Measurements from ENCODE around the gene CDK5RAP2. TPM values are rescaled to one million over a fixed set of nuclear protein-coding genes. Genes with fewer than 3 reads are reported as not detected.

Gene CDK5RAP2
- total RNA-seq, 6 experiments from 2014 or later, result 25.9 to 61.6 (median 34.7) TPM

DNA sequence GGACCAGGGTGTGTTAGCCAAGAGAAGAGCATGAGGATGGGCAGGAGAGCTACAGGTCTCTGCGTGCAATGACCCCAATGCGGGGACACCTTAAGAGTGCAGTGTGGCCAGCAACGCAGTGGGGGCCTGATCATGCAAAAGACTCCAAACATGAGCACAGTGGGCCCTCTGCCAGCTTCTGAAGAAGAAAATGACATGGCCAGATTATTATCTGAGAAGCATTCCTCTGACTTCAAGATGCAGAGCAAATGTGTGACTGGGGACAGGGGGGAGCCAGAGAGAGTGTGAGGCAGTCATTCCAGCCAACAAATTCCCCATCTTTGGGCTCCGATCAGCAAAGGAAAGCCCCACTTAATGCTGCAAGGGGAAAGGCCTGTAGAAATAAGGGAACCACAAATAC, 229.4 kb downstream of the CDK5RAP2 start:
- 88% methylated on average over 4 of the region's 4 CpGs for WGBS (ENCODE audit: insufficient coverage, low coverage, low lambda C conversion rate, missing lambda C conversion rate)

DNA sequence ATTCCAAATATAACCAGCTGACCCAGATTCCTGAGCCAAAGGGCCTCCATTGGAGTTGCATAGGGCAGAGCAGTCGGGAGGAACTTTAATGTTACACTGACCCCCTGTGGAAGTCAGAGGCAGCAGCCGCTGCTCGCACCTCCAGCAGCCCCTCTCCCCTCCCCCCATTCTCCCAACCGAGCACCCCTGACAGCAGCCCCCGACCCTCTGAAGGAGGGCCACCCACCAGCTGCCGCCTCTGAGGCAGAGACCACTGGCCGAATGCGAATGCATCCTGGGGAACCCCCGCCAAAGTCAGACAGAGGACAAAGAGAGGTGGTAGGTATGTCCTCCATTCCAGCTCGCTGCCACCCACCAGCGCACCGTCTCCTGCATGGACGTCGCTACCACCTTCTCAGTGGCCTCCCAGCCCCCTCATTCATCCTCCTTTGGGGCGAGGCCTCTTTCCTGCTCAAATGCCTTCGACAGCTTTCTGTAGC, 231.0 kb downstream of the CDK5RAP2 start:
- DNase-seq (peak in 2 of 3 donors; percentile 35 to 58), ATAC-seq (peak; percentile 90 to 95 (median 93))
- no peak overlapping the region for H3K27ac ChIP-seq
- H3K9me3 ChIP-seq, result no peaks in the 10 kb centered on the region
- H3K36me3 ChIP-seq, result no peaks in the 10 kb centered on the region
- intact Hi-C loops (cut with DNase I), result no loop called here
- H3K4me3 ChIP-seq, result no peak overlapping the region
- 40% methylated on average over 1 of the region's 16 CpGs for WGBS (ENCODE audit: insufficient coverage, low coverage, low lambda C conversion rate, missing lambda C conversion rate)
- TF ChIP-seq POLR2A (IDR thresholded peaks at IDR 0.05) (no peak), CTCF (IDR thresholded peaks at IDR 0.05) (peak; percentile 58 to 74 (median 62))
- H3K27me3 ChIP-seq, result no peaks in the 10 kb centered on the region
- no peaks in the 10 kb centered on the region for H3K4me1 ChIP-seq

More for the DNA sequence above, 229.4 kb downstream of the CDK5RAP2 start:
- intact Hi-C loops (cut with DNase I), result no loop called here
- H3K27ac ChIP-seq, result no peak overlapping the region
- DNase-seq (no peak), ATAC-seq (no peak)
- no peaks in the 10 kb centered on the region for H3K36me3 ChIP-seq
- H3K4me1 ChIP-seq, result no peaks in the 10 kb centered on the region
- TF ChIP-seq CTCF (IDR thresholded peaks at IDR 0.05) (no peak), POLR2A (IDR thresholded peaks at IDR 0.05) (no peak)
- no peaks in the 10 kb centered on the region for H3K27me3 ChIP-seq
- H3K4me3 ChIP-seq, result no peak overlapping the region
- H3K9me3 ChIP-seq, result no peaks in the 10 kb centered on the region

- H3K27ac ChIP-seq, result no peak overlapping the region
- H3K27me3 ChIP-seq, result no peaks in the 10 kb centered on the region
- no peaks in the 10 kb centered on the region for H3K9me3 ChIP-seq
- intact Hi-C loops (cut with DNase I), result no loop called here
- ATAC-seq (no peak), DNase-seq (no peak)
- H3K36me3 ChIP-seq, result no peaks in the 10 kb centered on the region
- WGBS (ENCODE audit: insufficient coverage, low coverage, low lambda C conversion rate, missing lambda C conversion rate), result 93% methylated on average over 2 of the region's 2 CpGs
- H3K4me3 ChIP-seq, result no peak overlapping the region
- H3K4me1 ChIP-seq, result no peaks in the 10 kb centered on the region
- no peak for TF ChIP-seq CTCF (IDR thresholded peaks at IDR 0.05)
- no peak for TF ChIP-seq POLR2A (IDR thresholded peaks at IDR 0.05)
Measured at GRCh38 chr9:120345379-120345778, 234.6 kb downstream of the CDK5RAP2 start.

GRCh38 chr9:120344230-120344629, 235.7 kb downstream of the CDK5RAP2 start:
- DNase-seq (no peak), ATAC-seq (peak in 1 of 4 donors; percentile 62)
- intact Hi-C loops (cut with DNase I), result no loop called here
- no peaks in the 10 kb centered on the region for H3K36me3 ChIP-seq
- H3K4me3 ChIP-seq, result no peak overlapping the region
- H3K4me1 ChIP-seq, result no peaks in the 10 kb centered on the region
- TF ChIP-seq CTCF (IDR thresholded peaks at IDR 0.05) (no peak), POLR2A (IDR thresholded peaks at IDR 0.05) (no peak)
- no peaks in the 10 kb centered on the region for H3K27me3 ChIP-seq
- no peaks in the 10 kb centered on the region for H3K9me3 ChIP-seq
- WGBS (ENCODE audit: insufficient coverage, low coverage, low lambda C conversion rate, missing lambda C conversion rate), result 76% methylated on average over 2 of the region's 2 CpGs
- no peak overlapping the region for H3K27ac ChIP-seq

- Histone ChIP-seq H3K9me3 (no peaks in the 10 kb centered on the region), H3K4me1 (no peaks in the 10 kb centered on the region), H3K27ac (no peak overlapping the region), H3K36me3 (no peaks in the 10 kb centered on the region), H3K27me3 (no peaks in the 10 kb centered on the region), H3K4me3 (no peak overlapping the region)
- 91% methylated on average over 2 of the region's 2 CpGs for WGBS (ENCODE audit: insufficient coverage, low coverage, low lambda C conversion rate, missing lambda C conversion rate)
- TF ChIP-seq POLR2A (IDR thresholded peaks at IDR 0.05), result no peak
- no peak for TF ChIP-seq CTCF (IDR thresholded peaks at IDR 0.05)
- DNase-seq, result no peak
- intact Hi-C loops (cut with DNase I), result no loop called here
- ATAC-seq, result no peak
Measured at GRCh38 chr9:120343416-120343815, 236.6 kb downstream of the CDK5RAP2 start.
